Endothelial cell of umbilical vein (primary cell): ENCODE data around the gene CFL1. TPM values are rescaled to one million over a fixed set of nuclear protein-coding genes. Genes with fewer than 3 reads are reported as not detected.

Source experiments
- BruUV-seq: library from RNA; stranded (reverse); fragments of 400-500 nt; replicated peaks from 2 replicates; lab custom pipeline; 2021; lab: Mats Ljungman, UMichigan
- CTCF ChIA-PET: fragments of 300-600, 350-600 bp; sonication (Branson Sonifier 250); formaldehyde crosslinking; loops from one replicate; lab custom pipeline; 2021; ENCODE audit warnings: antibody characterized with exemption, inconsistent platforms; lab: Charles Lee
- POLR2A ChIA-PET: fragments of 300-600, 350-600 bp; sonication (Branson Sonifier 250); formaldehyde crosslinking; loops from one replicate; lab custom pipeline; 2021; ENCODE audit warnings: antibody characterized with exemption, inconsistent platforms; lab: Charles Lee
- DNase-seq: peaks from one replicate; pipeline ENCODE4 v3.0.0-alpha.2; 2011; ENCODE audit warnings: low read depth, low spot score
- FAIRE-seq: peaks from 2 replicates; lab custom pipeline; 2011; peaks lifted over from hg19 to GRCh38; lab: Jason Lieb, UNC
- H2AFZ ChIP-seq: 2 replicates; pipeline ENCODE4 v1.6.0; 2012; ENCODE audit warnings: low read depth, low read length, control low read depth, inconsistent platforms
- H3K27ac ChIP-seq: 2 replicates; pipeline ENCODE4 v1.5.1; 2011; ENCODE audit warnings: low read depth, mild to moderate bottlenecking, control low read depth, low read length, moderate library complexity; ENCODE audit not compliant: insufficient read depth
- H3K27me3 ChIP-seq, 2 experiments: 2 replicates each; pipeline versions ENCODE4 v1.6.0 to v1.6.1; 2011; ENCODE audit warnings: low read length in 2 of 2, mixed read lengths in 1 of 2; ENCODE audit not compliant: control insufficient read depth in 2 of 2, insufficient read depth in 2 of 2
- H3K36me3 ChIP-seq, 2 experiments: 2 replicates in 1 of 2; 3 replicates in 1 of 2; pipeline ENCODE4 v1.5.1; 2011; ENCODE audit warnings: low read length in 2 of 2, mild to moderate bottlenecking in 1 of 2, moderate library complexity in 1 of 2; ENCODE audit not compliant: control insufficient read depth in 2 of 2, insufficient read depth in 2 of 2; ENCODE audit errors: extremely low read depth in 1 of 2
- H3K4me1 ChIP-seq: 3 replicates; pipeline ENCODE4 v1.5.1; 2011; ENCODE audit warnings: mild to moderate bottlenecking, low read length; ENCODE audit not compliant: control insufficient read depth, insufficient read depth; ENCODE audit errors: extremely low read depth
- H3K4me2 ChIP-seq: 2 replicates; pipeline ENCODE4 v1.6.1; 2011; ENCODE audit warnings: low read length, control low read depth, mixed read lengths; ENCODE audit not compliant: insufficient read depth
- H3K4me3 ChIP-seq, 3 experiments: fragments of 200-600 bp in 1 of 3; sonication (generic), shearing (Covaris generic) in 1 of 3; replicated peaks in 1 of 3; 2 replicates each; pipeline ENCODE4 v1.5.1; 2011 to 2016; ENCODE audit warnings: control low read depth in 3 of 3, low read length in 3 of 3, mild to moderate bottlenecking in 2 of 3, inconsistent platforms in 1 of 3, low read depth in 1 of 3, moderate library complexity in 1 of 3; ENCODE audit not compliant: insufficient read depth in 1 of 3
- H3K79me2 ChIP-seq: 2 replicates; pipeline ENCODE4 v1.6.0; 2012; ENCODE audit warnings: low read length, inconsistent platforms; ENCODE audit not compliant: control insufficient read depth, insufficient read depth
- H3K9ac ChIP-seq: replicated peaks from 2 replicates; pipeline ENCODE3; 2011; ENCODE audit warnings: low read length, control low read depth; ENCODE audit not compliant: insufficient read depth; ENCODE audit errors: extremely low read depth
- H3K9me1 ChIP-seq: replicated peaks from 3 replicates; pipeline ENCODE4 v1.6.0; 2011; ENCODE audit warnings: mild to moderate bottlenecking, low read length; ENCODE audit not compliant: control insufficient read depth, insufficient read depth; ENCODE audit errors: extremely low read depth
- H3K9me3 ChIP-seq: replicated peaks from 2 replicates; pipeline ENCODE4 v1.5.1; 2012; ENCODE audit warnings: low read length, inconsistent platforms; ENCODE audit not compliant: control insufficient read depth, insufficient read depth
- H4K20me1 ChIP-seq: replicated peaks from 2 replicates; pipeline ENCODE3; 2011; ENCODE audit warnings: mild to moderate bottlenecking, low read length; ENCODE audit not compliant: control insufficient read depth, insufficient read depth; ENCODE audit errors: extremely low read depth
- CTCF ChIP-seq, 2 donors: IDR thresholded peaks; 1 replicate in 1 of 2; 2 replicates in 1 of 2; pipeline ENCODE4 v1.5.1; 2011; ENCODE audit warnings: low read length in 2 of 2, mild to moderate bottlenecking in 2 of 2, moderate library complexity in 2 of 2, control low read depth in 1 of 2, inconsistent platforms in 1 of 2, low read depth in 1 of 2; ENCODE audit not compliant: insufficient read depth in 1 of 2; ENCODE audit errors: extremely low read depth in 1 of 2
- EZH2 ChIP-seq: IDR thresholded peaks from 2 replicates; pipeline ENCODE4 v1.6.1; 2012; ENCODE audit warnings: borderline replicate concordance, low read depth, mild to moderate bottlenecking, moderate library complexity, low read length, inconsistent platforms; ENCODE audit not compliant: severe bottlenecking
- FOS ChIP-seq: IDR thresholded peaks from 2 replicates; pipeline ENCODE4 v1.6.1; 2011; ENCODE audit warnings: mild to moderate bottlenecking, low read length, moderate library complexity, borderline replicate concordance; ENCODE audit not compliant: insufficient read depth
- GATA2 ChIP-seq: IDR thresholded peaks from 2 replicates; pipeline ENCODE4 v1.7.0; 2011; ENCODE audit warnings: low read depth, mild to moderate bottlenecking, moderate library complexity, mixed read lengths, low read length; ENCODE audit not compliant: insufficient read length, insufficient read depth
- JUN ChIP-seq: IDR thresholded peaks from 2 replicates; pipeline ENCODE4 v1.6.1; 2011; ENCODE audit warnings: borderline replicate concordance, low read depth; ENCODE audit not compliant: insufficient read length, insufficient read depth
- MAX ChIP-seq: IDR thresholded peaks from 2 replicates; pipeline ENCODE4 v1.6.1; 2011; ENCODE audit not compliant: insufficient read depth, insufficient read length
- MYC ChIP-seq: IDR thresholded peaks from one replicate; pipeline ENCODE4 v1.6.1; 2011; ENCODE audit warnings: mild to moderate bottlenecking, low read depth, low read length
- POLR2A ChIP-seq: IDR thresholded peaks from 2 replicates; pipeline ENCODE4 v1.6.1; 2012; ENCODE audit warnings: low read depth, mild to moderate bottlenecking, control low read depth, low read length
- POLR2AphosphoS5 ChIP-seq: IDR thresholded peaks from 2 replicates; pipeline ENCODE4 v1.6.1; 2012; ENCODE audit warnings: low read depth, mild to moderate bottlenecking, control low read depth, low read length, moderate library complexity; ENCODE audit not compliant: insufficient read depth
- dilution Hi-C: fragments of 300-500 bp; cut with MboI; formaldehyde crosslinking; loops from one replicate; pipeline ENCODE4 v1.15.0; 2019; ENCODE audit warnings: low sequenced_read_pairs; ENCODE audit not compliant: extremely low pct_ligation_motif_present
- intact Hi-C: fragments of 100-400 bp; cut with micrococcal nuclease; formaldehyde crosslinking; loops from one replicate; pipeline ENCODE4 v1.10.0; 2022
- polyA plus RNA-seq, 4 experiments: library from polyadenylated mRNA; depleted of rRNA in 3 of 4; stranded (reverse) in 3 of 4; unstranded in 1 of 4; fragments of >200 nt; gene quantifications; 2 replicates each; pipeline versions ENCODE4 v1.2.1 to v1.2.3, GENCODE V29; 2011 to 2012; ENCODE audit warnings: missing spikeins in 1 of 4
- total RNA-seq: library from RNA; stranded (reverse); gene quantifications from 2 replicates; pipeline ENCODE4 v1.2.3, GENCODE V29; 2021

Gene CFL1
- total and polyA plus RNA-seq, 2 donors (not counting 3 experiments of a cell fraction or from before 2014, with no cell fraction given) = 1,844 to 2,403 TPM

- TF ChIP-seq CTCF (IDR thresholded peaks at IDR 0.05; ENCODE audit: extremely low read depth in 1 of 2, insufficient read depth in 1 of 2, low read depth in 1 of 2, low read length in 2 of 2) (no peak), MYC (no peak), POLR2A (no peak), EZH2 (no peak), MAX (no peak), POLR2AphosphoS5 (no peak), JUN (no peak), GATA2 (no peak), FOS (no peak)
- ChIA-PET POLR2A (interaction anchor here (1.4 kb wide), 1 partner anchor 115 kb away, joined by 4 read pairs; the partner anchor contains the start of gene KAT5), CTCF (interaction anchor here (0.7 to 2.4 kb wide), 8 partner anchors 9 to 121 kb away, joined by 3 to 14 read pairs (median 4); partner anchors contain the start of gene MUS81)
- Histone ChIP-seq H3K4me3 (no peak overlapping the region), H3K27ac (no peak overlapping the region), H3K4me1 (no peaks in the 10 kb centered on the region), H3K36me3 (no peaks in the 10 kb centered on the region), H3K9me1 (no peaks in the 10 kb centered on the region), H3K9ac (no peak overlapping the region), H3K4me2 (no peak overlapping the region), H3K9me3 (no peaks in the 10 kb centered on the region), H2AFZ (no peak overlapping the region), H4K20me1 (no peaks in the 10 kb centered on the region), H3K27me3 (peaks cover 13 to 19% of the 10 kb centered on the region in 2 experiments), H3K79me2 (no peaks in the 10 kb centered on the region)
- FAIRE-seq (no peak), DNase-seq (no peak)
- dilution Hi-C loops (no loop called here), intact Hi-C loops (no loop called here)
- BruUV-seq = no TSS peak
These were observed 30.8 kb downstream of the CFL1 start for GRCh38 chr11:65826984-65827735.
